HG03460 (cell line): ENCODE measurements around the gene TMCC2.
"Not testable (repeated sequence)": the region's sequence is repeated elsewhere in the genome, so short reads cannot be mapped to it uniquely, and the experiment has no call there.

Experiments
- ATAC-seq: cut with Tn5 transposase; IDR thresholded peaks from one replicate; pipeline ENCODE4 v1.9.1; 2021; ENCODE audit not compliant: unreplicated experiment

Gene TMCC2

DNA sequence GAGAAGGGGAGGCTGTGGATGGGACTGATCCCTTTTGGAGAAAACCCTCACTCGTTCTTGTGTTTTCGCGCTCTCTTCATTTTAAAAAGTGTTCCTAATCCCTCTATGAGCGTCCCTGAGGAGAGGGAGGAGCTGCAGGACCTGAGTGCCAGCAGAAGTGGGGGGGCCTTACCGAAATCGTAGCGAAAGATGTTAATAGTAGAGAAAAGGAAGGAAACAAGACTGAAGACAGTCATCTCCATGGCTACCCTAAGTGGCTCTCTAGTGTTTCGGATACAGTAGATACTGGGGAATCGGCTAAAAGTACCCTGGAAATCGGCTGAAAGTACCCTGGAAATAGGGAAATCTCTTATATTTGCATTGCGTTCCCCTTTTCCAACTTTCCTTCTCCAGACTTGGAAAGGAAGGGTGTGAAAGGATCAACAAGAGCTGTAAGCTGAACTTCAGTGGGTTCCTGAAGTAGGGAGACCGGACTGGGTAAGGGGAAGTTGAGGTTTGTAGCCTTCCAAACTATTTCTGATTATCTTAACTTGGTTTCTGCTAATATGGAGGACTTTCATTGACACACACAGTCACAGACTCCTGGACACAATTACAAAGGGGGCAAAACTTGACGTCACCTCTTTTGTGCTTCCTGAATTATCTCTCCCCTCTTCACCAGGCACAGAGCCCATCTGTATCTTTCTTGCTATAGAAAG lies 15.8 kb upstream of the TMCC2 start:
- ATAC-seq = peak; percentile 28

- no peak for ATAC-seq
Observed at GRCh38 chr1:205214756-205215155, 13.0 kb upstream of the TMCC2 start.

- no peak for ATAC-seq
Observed at GRCh38 chr1:205216588-205216987, 11.2 kb upstream of the TMCC2 start.

DNA sequence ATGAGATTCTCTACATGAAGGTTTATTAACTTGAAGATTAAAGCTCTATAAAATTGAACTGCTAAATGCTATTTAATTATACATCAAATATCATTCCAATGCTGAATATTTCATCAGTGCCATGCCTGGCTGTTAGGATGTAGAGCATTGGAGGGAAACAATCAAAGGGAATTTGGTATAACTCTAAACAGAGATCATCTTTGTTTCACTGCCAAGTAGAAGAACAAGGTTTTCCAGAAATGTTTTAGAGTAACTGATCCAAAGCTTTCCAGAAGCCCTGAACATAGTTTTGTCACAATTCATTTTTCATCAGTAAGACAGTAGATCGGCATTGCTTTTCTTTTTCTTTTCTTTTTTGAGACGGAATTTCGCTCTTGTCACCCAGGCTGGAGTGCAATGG lies 10.3 kb upstream of the TMCC2 start:
- ATAC-seq = no peak

DNA sequence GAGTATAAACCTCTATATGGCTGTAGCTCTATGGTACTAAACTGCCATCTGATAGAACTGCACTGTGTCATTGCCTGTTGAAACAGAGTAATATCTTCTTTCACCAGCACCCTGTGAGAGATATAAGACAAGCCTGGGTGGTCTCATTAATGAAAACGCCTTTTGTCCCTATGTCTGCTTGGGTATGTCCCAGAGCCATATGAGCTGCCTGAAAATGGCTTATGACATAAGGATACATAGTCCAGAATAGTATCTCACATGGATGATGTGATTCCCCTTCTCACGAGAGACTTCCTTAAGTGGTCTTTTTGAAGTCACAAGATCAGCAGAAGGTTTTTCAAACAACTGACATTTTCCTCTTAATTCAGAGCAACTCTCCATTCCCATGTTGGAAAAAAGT lies 7.3 kb upstream of the TMCC2 start:
- no peak for ATAC-seq

DNA sequence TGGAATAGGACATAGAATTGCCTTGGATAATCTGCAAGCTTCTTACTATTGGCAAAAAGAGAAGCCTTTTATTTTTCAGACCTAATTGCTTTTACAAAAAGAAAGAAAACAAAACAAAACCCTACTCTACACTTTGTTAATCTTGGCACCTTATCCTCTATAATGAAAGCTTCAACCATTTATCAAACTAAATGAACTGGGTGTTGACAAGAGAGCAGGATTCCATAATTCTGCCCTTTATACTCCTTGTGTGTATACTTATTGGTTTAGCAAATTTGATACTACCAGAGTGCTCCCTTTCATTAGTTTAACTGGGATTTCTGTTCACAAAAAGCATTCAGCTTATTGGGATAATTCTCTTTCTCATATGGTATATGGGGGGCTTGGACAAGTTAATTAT lies 3.0 kb upstream of the TMCC2 start:
- ATAC-seq = no peak

DNA sequence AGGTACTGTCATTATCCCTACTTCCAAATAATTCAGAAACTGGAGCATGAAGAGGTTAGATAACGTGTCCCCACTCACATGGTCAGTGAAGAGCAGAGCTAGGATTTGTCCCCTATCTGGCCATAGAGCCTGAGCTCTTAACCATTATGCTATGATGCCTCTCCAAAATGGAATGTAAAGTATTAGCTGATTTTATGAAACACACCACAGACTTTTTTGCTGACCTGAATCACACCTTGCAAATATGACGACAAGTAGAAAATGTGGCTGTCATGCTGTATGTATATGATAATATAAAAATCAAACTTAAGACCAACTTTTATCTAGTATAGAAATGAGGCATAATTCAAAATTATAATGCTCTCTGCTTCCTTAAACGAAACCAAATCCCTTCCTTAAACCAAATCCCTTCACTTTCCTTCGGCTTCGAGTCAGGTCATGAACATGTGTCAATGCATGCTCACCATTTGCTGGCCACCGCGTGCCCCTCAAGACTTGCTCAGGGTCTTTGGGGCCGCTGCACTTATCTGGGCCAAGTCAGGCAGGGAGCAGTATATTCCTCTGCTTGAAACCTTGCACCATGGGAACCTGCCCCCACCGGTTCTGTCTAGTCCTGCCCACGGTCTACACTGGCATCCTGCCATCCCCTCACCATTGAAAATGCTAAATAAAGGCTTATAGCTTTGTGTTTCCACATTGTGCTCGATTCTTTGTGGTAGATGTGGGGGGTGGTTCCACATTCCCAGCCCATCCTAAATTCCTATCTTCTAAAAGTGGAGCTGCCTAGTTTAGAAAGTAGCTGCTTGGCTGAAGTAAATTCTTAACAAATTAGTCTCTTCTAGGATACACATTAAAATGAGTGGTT lies 1.6 kb upstream of the TMCC2 start:
- no peak for ATAC-seq

GRCh38 chr1:205226868-205227583 lies 720 bp upstream of the TMCC2 start:
- no peak for ATAC-seq

GRCh38 chr1:205228093-205228521 lies 361 bp downstream of the TMCC2 start:
- ATAC-seq = no peak

DNA sequence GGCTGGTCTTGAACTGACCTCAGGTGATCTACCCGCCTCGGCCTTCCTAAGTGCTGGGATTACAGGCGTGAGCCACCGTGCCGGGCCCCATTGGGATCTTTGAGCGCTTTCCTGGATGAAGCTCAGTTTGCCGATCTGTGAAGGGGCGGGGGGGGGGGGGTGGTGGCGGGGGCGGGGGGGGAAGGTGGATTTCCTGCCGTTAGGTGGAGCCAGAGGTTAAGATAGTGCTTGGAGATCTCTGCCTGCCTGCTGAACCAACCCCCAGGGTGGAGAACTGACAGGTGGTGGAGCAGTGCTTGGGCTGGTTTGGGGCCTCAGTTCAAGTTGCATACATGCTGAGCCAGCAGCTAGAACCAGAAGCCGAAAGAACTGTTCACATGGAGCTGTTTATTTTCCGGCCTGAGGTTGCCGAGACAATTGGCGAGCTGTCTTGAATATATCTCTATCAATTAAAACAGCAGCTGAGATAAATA lies 1.7 kb downstream of the TMCC2 start:
- ATAC-seq = no peak

GRCh38 chr1:205229916-205230700 lies 2.4 kb downstream of the TMCC2 start:
- ATAC-seq = no peak

- no peak for ATAC-seq
Observed at GRCh38 chr1:205230982-205231381, 3.2 kb downstream of the TMCC2 start.

DNA sequence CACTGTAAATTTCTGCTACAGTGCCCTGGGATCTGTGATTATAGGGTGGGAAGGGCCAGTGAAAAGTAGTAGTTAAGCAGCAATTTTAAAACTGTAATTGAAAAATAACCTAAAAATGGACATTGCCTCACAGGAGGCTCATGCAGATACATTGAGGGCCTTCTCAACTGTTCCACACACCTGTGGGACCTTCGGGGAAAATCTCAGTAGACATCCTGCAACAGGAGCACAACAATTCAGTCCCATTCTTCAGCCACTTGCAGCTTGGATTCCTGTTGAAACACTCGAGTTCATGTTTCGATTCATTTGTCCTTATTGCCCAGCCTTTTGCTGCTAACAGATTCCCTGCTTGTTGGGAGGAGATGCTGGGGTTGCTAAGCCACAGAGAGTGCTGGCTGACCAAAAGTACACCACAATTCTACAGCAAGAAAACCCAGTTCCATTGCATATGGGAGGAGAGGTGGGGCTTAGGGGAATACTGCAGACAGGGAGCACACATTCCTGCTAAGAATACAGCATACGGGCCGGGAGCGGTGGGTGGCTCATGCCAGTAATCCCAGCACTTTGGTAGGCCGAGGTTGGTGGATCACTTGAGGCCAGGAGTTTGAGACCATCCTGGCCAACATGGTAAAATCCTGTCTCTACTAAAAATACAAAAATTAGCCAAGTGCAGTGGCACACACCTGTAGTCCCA lies 4.5 kb downstream of the TMCC2 start:
- no peak for ATAC-seq

DNA sequence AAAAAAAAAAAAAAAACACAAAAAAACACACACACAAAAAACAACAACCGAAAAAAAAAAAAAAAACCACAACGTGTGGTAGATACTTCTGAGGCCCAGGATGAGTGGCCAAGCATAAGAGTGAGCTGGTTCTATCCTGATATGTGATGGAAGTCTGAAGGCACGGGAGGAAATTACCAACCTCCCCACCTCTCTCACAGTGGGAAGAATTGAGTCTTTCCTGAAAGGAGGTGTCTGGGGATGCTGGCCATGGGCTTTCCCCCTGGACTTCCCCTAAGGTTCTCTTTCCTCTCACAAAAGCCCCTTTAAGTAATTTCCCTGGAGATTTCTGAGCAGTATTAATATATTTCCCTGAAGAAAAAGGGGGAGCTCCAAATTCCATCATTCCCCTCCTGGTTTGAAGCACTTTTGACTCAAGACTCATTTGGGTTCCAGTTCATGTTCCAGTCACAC lies 5.2 kb downstream of the TMCC2 start:
- no peak for ATAC-seq

DNA sequence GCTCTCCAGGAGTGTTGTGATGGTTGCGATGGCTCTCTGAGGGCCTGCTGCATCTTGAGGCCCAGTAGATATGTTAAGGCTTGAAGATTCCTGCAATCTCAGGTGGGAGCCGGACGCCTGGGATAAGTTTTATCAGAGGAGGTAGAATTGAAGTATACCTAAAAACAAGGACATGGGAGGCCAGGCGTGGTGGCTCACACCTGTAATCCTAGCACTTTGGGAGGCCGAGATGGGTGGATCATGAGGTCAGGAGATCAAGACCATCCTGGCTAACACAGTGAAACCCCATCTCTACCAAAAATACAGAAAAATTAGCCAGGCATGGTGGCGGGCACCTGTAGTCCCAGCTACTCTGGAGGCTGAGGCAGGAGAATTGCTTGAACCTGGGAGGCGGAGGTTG lies 6.2 kb downstream of the TMCC2 start:
- not testable (repeated sequence) for ATAC-seq

DNA sequence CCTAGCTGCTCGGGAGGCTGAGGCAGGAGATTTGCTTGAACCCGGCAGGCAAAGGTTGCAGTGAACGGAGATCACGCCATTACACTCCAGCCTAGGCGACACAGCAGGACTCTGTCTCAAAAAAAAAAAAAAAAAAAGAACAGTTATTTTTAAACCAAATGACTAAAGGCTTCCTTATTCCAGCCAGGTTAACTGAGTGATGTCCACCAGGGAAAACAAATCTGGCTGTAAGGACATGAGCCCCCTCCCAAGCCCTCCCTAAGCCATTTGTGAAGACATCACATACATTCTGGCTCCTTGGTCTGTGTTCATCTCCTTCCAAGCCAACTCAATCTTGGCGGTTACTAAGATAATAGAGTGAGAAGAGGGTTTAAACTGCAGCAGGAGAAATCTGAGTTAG lies 8.2 kb downstream of the TMCC2 start:
- ATAC-seq = no peak

DNA sequence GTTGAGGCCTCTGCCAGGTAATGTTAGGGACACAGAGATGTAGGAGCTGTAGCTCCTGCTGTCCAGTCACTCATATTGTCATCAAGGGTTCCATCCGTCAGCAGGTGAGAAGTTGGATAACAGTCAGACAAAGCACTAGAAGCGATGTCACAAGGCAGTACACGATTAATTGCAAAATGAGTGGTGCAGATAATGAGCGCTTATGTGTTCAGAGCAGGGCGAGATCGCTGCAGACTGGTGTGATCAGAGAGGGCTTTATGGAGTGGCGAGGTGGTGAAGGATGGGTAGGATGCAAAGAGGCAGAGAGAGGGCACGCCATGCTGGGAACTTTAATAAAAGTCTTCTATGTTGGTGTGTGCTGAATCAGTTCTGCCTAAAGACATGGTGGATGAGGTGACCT lies 8.8 kb downstream of the TMCC2 start:
- ATAC-seq = no peak

- ATAC-seq = no peak
Observed at GRCh38 chr1:205236951-205237475, 9.3 kb downstream of the TMCC2 start.

GRCh38 chr1:205237526-205238484 lies 10.1 kb downstream of the TMCC2 start:
- ATAC-seq = no peak
